Right lobe of liver (tissue), 4 donors: ENCODE measurements around the gene ZNF804A.

ENCODE experiments used
- POLR2A ChIP-seq: fragments of 450-650 bp; IDR thresholded peaks from one replicate; pipeline ENCODE4 v1.6.1; 2017; ENCODE audit warnings: antibody characterized with exemption, mild to moderate bottlenecking
- TF ChIP-seq, protein P1 (sequence below), 4 donors: fragments of 200-600 bp in 3 of 4; fragments of 450-650 bp in 1 of 4; IDR thresholded peaks; one replicate each; pipeline versions ENCODE4 v1.5.1 to v1.8.0; 2016 to 2022; ENCODE audit warnings: antibody characterized with exemption in 4 of 4, mild to moderate bottlenecking in 2 of 4
- donor health status: DM: no; HTN: no; CAD: no.
- donor health status: DM: no; HTN: no; CAD: no.
- donor health status: DM: no; HTN: yes; CAD: no.

DNA sequence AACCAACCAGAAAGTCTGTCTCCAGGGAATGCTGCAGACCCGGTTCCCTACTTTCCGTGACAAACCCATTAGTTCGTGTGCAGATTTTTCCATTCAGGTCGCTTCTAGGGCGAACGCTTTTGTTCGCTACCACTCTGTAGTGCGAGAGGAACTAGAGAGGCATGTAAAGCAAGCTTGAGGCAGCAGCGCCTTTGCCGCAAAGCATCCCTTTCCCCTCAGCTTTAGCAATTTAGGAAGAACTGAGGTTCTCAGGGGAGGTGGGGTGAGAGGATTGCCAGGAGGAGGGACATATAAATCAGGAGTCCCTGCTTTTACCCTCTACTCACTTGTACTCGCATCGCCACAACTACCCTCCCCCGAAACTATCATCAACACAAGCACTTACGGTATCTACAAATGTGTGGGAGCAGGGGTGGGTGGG is 748 bp upstream of the ZNF804A start:
- TF ChIP-seq, protein P1, sequence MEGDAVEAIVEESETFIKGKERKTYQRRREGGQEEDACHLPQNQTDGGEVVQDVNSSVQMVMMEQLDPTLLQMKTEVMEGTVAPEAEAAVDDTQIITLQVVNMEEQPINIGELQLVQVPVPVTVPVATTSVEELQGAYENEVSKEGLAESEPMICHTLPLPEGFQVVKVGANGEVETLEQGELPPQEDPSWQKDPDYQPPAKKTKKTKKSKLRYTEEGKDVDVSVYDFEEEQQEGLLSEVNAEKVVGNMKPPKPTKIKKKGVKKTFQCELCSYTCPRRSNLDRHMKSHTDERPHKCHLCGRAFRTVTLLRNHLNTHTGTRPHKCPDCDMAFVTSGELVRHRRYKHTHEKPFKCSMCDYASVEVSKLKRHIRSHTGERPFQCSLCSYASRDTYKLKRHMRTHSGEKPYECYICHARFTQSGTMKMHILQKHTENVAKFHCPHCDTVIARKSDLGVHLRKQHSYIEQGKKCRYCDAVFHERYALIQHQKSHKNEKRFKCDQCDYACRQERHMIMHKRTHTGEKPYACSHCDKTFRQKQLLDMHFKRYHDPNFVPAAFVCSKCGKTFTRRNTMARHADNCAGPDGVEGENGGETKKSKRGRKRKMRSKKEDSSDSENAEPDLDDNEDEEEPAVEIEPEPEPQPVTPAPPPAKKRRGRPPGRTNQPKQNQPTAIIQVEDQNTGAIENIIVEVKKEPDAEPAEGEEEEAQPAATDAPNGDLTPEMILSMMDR (IDR thresholded peaks at IDR 0.05) = no peak
- TF ChIP-seq POLR2A = no peak
